Stimulated activated CD4-positive, alpha-beta T cell treated with anti-CD3 and anti-CD28 coated beads, Interleukin-12 subunit alpha, Interleukin-12 subunit beta, amount 100 ng/mL, for 48 hours (primary cell): ENCODE measurements around the gene TNFAIP8L2.
A peak's percentile ranks its signal among the peaks of the same experiment; 100 is the strongest.

Experiments
- DNase-seq, 3 donors: peaks; one replicate each; pipeline ENCODE4 v3.0.0-alpha.2; 2020; ENCODE audit warnings: low read depth in 2 of 3, low spot score in 1 of 3

Gene TNFAIP8L2

GRCh38 chr1:151145304-151146071, 11.0 kb upstream of the TNFAIP8L2 start:
- DNase-seq, result no peak

DNA sequence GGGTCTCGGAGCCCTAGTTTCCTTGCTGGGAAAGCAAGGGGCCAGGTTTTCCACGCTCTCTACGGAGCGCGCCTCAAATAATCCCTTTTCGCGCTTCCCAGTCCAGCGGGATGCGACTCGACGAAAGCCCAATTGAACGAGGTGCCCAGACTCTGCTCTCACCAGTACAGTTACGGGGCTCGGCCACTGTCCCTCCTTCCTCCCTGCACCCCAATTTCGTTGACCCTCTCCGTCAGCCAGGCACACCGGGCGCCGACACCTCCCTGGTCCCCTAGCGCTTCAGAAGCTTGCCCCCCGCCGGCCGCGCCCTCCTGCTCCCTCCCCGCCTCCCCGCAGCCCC, 10.4 kb upstream of the TNFAIP8L2 start:
- DNase-seq, result no peak

DNA sequence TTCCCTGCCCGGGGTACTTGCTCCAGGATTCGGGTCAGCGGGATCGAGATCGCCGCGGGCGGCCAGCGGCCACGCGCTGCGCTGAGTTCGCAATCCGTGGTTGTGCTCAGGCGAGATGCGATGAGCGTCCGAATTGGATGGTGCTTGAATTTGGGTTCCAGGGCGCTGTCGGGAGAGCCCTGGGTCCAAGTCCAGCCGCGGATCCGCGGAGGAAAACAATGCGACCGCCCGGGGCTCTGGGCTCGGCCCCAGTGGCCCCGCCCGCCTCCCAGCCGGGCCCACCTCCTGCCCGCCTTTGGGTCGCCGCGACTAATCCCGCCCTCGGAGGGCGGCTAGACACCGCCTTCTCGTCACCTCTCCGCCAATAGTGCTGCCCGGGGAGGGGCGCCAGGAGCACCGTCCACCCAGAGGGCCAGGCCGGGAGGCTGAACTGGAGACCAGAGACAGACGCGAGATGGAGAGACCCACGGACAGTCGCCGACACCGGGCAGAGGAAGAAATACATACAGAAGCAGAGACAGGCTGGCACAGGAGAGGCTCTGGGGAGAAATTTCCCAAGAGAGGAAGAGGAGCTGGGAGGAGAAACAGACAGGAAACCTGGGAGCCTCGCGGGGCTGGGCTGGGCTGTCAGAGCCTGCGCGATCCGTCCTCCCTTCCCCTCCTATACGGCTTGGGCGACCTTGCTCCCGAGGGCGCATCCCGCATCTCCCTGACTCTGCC, 9.9 kb upstream of the TNFAIP8L2 start, which contains the start of gene SEMA6C:
Gene SEMA6C, minus strand, starts transcription at position 220 of the 720 bp plus-strand sequence. CDS start 4,010 bp downstream, outside the sequence.
- DNase-seq, result peak; percentile 68 to 86 (median 83)

- no peak for DNase-seq
Observed at GRCh38 chr1:151147132-151147503, 9.3 kb upstream of the TNFAIP8L2 start.

- DNase-seq, result no peak
Observed at GRCh38 chr1:151147665-151148064, 8.8 kb upstream of the TNFAIP8L2 start.

DNA sequence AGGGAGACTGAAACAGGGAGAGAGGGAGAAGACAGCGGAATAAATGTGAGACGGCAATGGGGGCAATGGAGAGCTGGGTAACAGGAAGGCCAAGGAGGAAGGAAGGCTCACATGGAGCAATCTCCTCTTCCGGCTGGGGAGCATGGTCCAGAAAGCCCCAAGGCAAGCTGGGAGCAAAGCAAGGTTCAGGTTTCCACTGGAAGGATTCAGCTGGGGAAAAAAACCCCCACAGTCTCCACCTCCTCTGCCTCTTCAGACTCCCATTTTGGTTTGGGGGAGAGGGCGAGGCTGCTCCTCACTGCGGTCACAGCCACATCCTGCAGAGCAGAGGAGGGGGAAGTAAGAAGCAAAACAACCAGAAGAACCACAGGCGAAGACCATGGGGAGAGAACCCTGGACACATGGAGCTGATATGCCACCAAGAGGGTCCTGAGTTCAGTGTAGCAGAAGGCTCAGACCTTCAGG, 650 bp downstream of the TNFAIP8L2 start:
- peak; percentile 53 to 59 (median 54) for DNase-seq

GRCh38 chr1:151158326-151158725, 1.9 kb downstream of the TNFAIP8L2 start:
- peak; percentile 52 to 57 (median 53) for DNase-seq

- DNase-seq, result no peak
Observed at GRCh38 chr1:151158751-151159251, 2.4 kb downstream of the TNFAIP8L2 start.

- no peak for DNase-seq
Observed at GRCh38 chr1:151159373-151159772, 2.9 kb downstream of the TNFAIP8L2 start.

GRCh38 chr1:151164732-151165280, 8.4 kb downstream of the TNFAIP8L2 start:
- DNase-seq, result no peak

DNA sequence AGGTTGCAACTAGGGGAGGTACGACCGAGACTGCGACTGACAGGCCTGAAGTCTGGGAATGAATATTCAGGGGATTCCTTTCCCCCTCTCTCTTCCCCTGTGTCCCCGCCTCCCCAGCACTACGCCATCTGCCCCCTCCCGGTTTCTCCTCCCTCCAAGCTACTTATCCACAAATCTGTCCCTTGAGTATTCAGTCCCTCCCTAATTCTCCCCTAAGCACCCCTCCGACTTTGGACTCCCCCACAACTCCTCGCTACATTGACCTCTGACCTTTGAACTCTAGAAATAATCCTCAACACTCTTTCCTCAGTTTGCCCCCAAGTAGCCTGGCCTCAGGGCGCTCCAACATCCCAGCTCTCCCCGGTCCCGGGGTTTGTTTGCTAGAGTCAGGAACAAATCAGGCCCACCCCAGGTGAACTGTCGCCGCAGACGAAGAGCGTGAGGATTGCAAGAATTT, 8.9 kb downstream of the TNFAIP8L2 start:
- no peak for DNase-seq

DNA sequence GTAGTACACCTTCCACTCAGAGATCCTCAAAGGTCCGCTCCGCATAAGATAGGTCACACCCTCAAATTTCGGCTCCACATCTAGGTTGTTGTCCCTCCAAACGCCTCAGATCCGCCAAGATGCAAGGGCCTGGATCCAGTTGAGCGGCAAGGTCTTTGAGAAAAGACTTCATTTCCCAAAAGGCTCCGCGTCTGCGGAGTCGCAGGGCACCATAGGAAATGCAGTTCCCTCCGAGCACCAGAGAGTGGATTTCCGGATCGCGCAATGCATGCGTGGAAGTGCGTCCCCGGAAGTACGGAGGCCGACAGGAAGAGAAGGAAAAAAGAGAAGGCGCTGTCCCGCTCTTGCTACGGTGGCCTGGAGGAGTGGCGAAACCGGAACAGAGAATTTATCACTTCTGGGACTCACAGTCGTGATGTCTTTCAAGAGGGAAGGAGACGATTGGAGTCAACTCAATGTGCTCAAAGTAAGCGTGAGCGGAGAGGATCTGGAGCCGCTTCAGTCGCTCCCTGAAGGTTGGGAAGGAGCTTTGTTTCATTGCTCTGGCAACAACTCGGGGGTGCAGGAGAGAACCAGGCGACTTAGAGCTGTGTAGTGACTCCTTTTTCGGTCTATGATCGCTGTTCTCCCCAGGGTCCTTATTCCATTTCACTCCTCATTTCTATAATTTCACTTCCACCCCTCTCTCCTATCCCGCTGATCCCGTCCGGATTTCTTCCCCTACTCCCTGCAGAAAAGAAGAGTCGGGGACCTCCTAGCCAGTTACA, 9.5 kb downstream of the TNFAIP8L2 start, which contains the start of the genes LYSMD1 and SCNM1:
Gene LYSMD1, minus strand, starts transcription at position 165 of the 767 bp plus-strand sequence. CDS start 644 bp downstream, outside the sequence.
Gene SCNM1, plus strand, starts transcription at position 407 of the 767 bp plus-strand sequence. Its CDS starts 9 bp downstream, at position 416.
- peak; percentile 95 to 97 (median 97) for DNase-seq

DNA sequence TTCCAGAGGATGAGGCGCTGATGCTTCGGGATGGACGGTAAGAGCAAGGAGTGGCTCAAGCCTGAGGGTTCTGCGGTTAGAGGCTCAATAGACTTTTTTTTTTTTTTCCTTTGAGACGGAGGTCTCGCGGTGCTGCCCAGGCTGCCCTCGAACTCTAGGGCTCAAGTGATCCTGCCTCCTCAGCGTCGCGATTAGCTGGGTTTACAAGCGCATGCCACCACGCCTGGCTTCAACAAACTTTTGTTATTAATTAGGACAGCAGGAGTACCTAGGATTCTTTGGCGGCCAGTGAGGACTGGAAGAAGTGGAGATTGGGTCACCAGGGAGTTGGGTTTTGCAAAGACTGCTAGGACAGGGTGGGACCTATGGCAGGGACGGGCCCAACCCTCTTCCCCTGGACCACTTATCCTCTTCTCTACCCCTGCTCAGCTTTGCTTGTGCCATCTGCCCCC, 10.1 kb downstream of the TNFAIP8L2 start:
- no peak for DNase-seq

GRCh38 chr1:151167116-151167515, 10.7 kb downstream of the TNFAIP8L2 start:
- DNase-seq, result no peak

DNA sequence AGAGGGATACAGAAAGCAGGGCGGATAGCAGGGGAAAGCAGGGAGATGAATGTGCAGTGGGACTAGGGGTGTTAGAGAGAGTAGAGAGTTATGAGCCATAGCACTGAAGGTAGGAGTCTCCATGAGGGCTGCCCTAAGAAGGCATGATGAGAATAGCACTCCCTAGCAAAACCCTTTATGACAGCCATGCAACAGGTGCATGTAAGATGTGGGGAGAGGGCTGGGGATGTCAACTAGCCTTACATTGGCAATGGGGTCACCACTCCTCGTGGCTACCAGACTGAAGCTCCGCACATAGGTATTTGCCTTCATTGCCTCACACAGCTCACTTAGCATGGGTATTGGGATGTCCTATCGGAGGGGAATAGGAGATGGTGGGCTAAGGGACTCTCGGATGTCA, 14.7 kb downstream of the TNFAIP8L2 start:
- no peak for DNase-seq

DNA sequence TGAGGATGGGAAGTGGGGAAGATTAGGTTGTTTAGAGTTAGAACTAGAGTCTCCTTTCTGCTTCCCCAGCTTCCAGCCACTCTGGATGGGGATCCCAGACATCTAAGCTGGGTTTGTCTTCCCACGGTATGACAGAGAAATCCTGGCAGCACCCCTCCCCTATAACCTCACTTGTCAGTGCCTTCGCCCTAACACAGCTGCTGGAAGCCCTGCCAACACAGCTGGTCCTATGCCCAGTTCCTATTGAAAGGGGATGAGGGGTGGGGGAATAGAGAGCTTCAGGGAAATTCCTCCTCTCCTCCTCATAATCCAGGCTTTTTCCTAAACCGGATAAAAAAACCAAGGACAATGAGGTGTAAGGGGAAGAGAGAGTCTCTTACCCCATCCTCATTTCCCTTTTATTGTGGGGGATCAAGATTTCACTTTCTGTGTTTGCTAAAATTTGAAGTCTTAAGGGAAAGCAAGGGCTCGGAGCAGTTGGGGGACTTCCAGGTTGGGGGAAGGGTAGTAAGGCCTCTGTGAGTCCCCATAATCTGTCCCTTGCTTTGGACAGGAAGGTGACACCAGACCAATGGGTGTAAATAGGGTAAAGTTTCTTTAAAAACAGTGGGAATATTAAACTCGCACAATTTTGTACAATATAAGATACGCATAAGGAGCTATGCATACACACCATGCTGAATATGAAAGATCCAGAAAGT, 18.7 kb downstream of the TNFAIP8L2 start:
- DNase-seq, result no peak

GRCh38 chr1:151175863-151176262, 19.4 kb downstream of the TNFAIP8L2 start, which contains the start of gene TMOD4:
Gene TMOD4, minus strand, starts transcription at chr1:151175981. Its CDS starts 1,106 bp downstream, at chr1:151174875.
- no peak for DNase-seq

DNA sequence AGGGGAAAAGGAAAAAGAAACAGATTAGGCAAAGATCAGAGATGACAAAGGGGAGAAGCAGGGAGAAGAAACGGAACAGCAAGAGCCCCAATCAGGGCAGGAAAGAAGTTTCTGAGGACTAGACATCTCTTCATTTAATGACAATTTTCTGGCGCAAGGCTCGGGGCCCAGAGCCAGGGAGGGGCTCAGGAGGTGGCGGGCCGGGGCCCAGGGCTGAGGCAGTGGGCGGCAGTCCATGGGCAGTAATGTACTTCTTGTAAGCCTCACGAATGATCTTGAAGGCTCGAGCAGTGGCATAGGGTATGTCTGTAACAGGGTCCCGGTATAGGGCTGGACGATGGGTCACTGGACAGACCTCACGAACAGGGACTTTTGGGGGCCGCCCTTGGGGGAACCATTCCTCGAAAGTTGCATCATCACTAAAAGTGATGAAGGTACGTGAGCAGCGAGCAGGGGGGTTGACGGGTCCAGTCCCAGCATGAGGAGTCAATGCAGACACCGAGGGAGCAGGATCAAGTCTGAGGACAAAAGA, 20.1 kb downstream of the TNFAIP8L2 start:
- no peak for DNase-seq

GRCh38 chr1:151184211-151184610, 27.8 kb downstream of the TNFAIP8L2 start:
- no peak for DNase-seq

DNA sequence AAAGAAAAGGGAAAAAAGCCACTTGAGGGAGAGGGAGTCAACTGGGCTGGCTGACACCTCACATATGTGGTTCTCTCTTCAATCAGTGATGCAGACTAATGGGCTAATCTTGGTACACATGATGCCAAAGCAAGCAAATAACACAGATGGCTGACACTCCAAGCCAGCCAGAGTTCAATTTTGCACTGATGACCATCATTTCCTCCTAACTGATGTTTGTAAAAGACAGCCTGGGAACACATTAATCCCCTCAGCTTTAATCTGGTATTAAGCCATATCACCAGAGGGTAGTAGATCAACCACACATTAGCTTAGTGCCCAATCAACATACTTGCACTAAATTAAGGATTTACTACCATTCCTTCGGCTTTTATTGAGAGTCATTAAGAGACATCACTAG, 30.8 kb downstream of the TNFAIP8L2 start:
- DNase-seq, result no peak
